ENCODE data around the gene MCM9.

Gene MCM9

GRCh38 chr6:118918329-118918725, 16.6 kb downstream of the MCM9 start (continued):
- TF ChIP-seq ZNF16 (tag by site-specific recombination; IDR thresholded peaks at IDR 0.05; ENCODE audit: low read depth), result no peak
- TF ChIP-seq ZNF169 (tag by site-specific recombination; IDR thresholded peaks at IDR 0.05), result no peak
- TF ChIP-seq, protein P1, sequence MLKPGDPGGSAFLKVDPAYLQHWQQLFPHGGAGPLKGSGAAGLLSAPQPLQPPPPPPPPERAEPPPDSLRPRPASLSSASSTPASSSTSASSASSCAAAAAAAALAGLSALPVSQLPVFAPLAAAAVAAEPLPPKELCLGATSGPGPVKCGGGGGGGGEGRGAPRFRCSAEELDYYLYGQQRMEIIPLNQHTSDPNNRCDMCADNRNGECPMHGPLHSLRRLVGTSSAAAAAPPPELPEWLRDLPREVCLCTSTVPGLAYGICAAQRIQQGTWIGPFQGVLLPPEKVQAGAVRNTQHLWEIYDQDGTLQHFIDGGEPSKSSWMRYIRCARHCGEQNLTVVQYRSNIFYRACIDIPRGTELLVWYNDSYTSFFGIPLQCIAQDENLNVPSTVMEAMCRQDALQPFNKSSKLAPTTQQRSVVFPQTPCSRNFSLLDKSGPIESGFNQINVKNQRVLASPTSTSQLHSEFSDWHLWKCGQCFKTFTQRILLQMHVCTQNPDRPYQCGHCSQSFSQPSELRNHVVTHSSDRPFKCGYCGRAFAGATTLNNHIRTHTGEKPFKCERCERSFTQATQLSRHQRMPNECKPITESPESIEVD (tag by site-specific recombination; IDR thresholded peaks at IDR 0.05), result no peak

DNA sequence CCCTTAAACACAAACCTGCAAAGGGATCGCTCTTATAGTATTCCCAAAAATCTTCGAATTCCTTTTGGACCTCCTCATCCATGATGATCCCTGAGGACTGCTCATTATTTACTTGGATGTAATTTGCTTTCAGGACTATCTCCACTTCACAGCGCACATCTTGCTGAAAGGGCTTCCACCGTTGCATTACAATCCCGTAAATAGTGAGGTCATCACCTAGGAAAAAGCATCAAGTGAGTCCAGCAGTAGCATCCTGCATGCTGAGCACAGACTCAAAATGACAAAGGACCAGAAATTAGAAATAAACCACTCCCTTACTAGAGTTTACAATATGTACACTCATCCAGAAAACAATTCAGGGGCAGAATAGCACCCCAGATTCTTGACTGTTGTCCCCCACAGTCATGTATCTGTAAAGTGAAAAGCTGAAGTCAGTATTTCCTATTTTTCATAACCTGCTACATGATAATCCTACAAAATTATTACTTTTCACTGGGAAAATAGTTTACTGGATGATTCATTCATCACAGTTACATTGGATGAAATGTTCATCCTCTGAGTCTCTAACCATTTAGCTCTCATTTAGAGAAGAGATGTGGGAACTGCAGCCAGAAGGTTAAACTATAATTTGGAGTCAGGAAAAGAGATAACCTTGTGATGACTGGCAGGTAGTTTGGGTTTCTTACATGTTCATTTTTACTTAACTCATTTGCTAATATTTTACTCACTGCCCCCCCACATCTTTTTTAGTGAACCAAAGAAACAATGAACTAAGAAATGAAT, 17.2 kb downstream of the MCM9 start:
- TF ChIP-seq ZNF513 (tag by site-specific recombination; IDR thresholded peaks at IDR 0.05) (no peak), ATF2 (tag by site-specific recombination; IDR thresholded peaks at IDR 0.05; ENCODE audit: low read depth) (peak; percentile 52; the same call in 1 of the 2 replicates)
- peaks cover 32 to 94% of the 10 kb centered on the region in 2 experiments for H3K36me3 ChIP-seq (ENCODE audit: control insufficient read depth in 2 of 2, insufficient read depth in 1 of 2, low read length in 2 of 2)
- CTCF ChIA-PET, result interaction anchor here (0.6 kb wide), 2 partner anchors 36 to 942 kb away, joined by 3 read pairs; no protein-coding TSS in a partner anchor
- no peak overlapping the region for H3K27ac ChIP-seq (ENCODE audit: extremely low read depth, low read depth, low read length)
- no peaks in the 10 kb centered on the region for H3K4me1 ChIP-seq (ENCODE audit: control insufficient read depth, insufficient read depth, low read length)
- H3K4me3 ChIP-seq (ENCODE audit: low read depth, low read length), result no peak overlapping the region
- H3K9me3 ChIP-seq (ENCODE audit: control insufficient read depth, insufficient read depth, low read depth, low read length), result no peaks in the 10 kb centered on the region
- POLR2A ChIA-PET, result no interaction called here

DNA sequence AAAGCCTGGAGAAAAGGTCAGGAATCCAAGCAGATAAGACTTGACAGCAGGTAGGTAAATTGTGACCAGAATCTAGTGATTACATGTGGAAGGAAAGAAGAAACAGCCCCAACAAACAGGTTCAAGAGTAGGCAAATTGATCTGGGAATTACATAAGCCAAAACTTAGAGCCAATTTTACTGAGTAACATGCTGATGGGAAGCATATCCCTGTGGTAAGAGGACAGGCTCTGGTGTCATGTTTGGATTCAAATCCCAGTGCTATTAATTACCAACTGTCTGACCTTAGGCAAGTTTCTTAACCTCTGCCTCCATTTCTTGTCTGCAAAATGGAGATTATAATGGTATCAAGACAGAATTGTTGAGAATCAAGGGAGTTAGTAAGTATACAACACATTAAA, 20.4 kb downstream of the MCM9 start:
- ChIA-PET CTCF (no interaction called here), POLR2A (no interaction called here)
- no peak overlapping the region for H3K4me3 ChIP-seq (ENCODE audit: low read depth, low read length)
- no peaks in the 10 kb centered on the region for H3K4me1 ChIP-seq (ENCODE audit: control insufficient read depth, insufficient read depth, low read length)
- H3K9me3 ChIP-seq (ENCODE audit: control insufficient read depth, insufficient read depth, low read depth, low read length), result no peaks in the 10 kb centered on the region
- TF ChIP-seq RBAK (tag by site-specific recombination; IDR thresholded peaks at IDR 0.05), result no peak
- TF ChIP-seq, protein P2, sequence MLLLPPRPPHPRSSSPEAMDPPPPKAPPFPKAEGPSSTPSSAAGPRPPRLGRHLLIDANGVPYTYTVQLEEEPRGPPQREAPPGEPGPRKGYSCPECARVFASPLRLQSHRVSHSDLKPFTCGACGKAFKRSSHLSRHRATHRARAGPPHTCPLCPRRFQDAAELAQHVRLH (tag by site-specific recombination; IDR thresholded peaks at IDR 0.05), result no peak
- no peak for TF ChIP-seq ZNF707 (tag by site-specific recombination; IDR thresholded peaks at IDR 0.05)
- TF ChIP-seq ZNF830 (tag by site-specific recombination; IDR thresholded peaks at IDR 0.05; ENCODE audit: low read depth), result no peak
- TF ChIP-seq ZNF510 (tag by site-specific recombination; IDR thresholded peaks at IDR 0.05; ENCODE audit: insufficient replicate concordance), result no peak
- peaks cover 49 to 93% of the 10 kb centered on the region in 2 experiments for H3K36me3 ChIP-seq (ENCODE audit: control insufficient read depth in 2 of 2, insufficient read depth in 1 of 2, low read length in 2 of 2)
- H3K27ac ChIP-seq (ENCODE audit: extremely low read depth, low read depth, low read length), result no peak overlapping the region

- ChIA-PET POLR2A (no interaction called here), CTCF (interaction anchor here (1.2 kb wide), 1 partner anchor 17 kb away, joined by 7 read pairs; no protein-coding TSS in a partner anchor)
- no peak for TF ChIP-seq ZNF660 (tag by site-specific recombination; IDR thresholded peaks at IDR 0.05)
- no peak for TF ChIP-seq ZNF221 (tag by site-specific recombination; IDR thresholded peaks at IDR 0.05; ENCODE audit: borderline replicate concordance)
- H3K27ac ChIP-seq (ENCODE audit: extremely low read depth, low read depth, low read length), result no peak overlapping the region
- no peak overlapping the region for H3K4me3 ChIP-seq (ENCODE audit: low read depth, low read length)
- H3K36me3 ChIP-seq (ENCODE audit: control insufficient read depth in 2 of 2, insufficient read depth in 1 of 2, low read length in 2 of 2), result peaks cover 61 to 91% of the 10 kb centered on the region in 2 experiments
- no peaks in the 10 kb centered on the region for H3K9me3 ChIP-seq (ENCODE audit: control insufficient read depth, insufficient read depth, low read depth, low read length)
- no peaks in the 10 kb centered on the region for H3K4me1 ChIP-seq (ENCODE audit: control insufficient read depth, insufficient read depth, low read length)
Observed at GRCh38 chr6:118913161-118913560, 21.8 kb downstream of the MCM9 start.
